Esophagus muscularis mucosa (tissue), 3 donors: ENCODE measurements around the gene ERH.

Source experiments
- CTCF ChIP-seq, 3 experiments: fragments of 200-600 bp in 2 of 3; fragments of 450-650 bp in 1 of 3; sonication (generic) in 2 of 3; IDR thresholded peaks; one replicate each; pipeline ENCODE4 v1.5.1; 2017 to 2019; ENCODE audit warnings: antibody characterized with exemption in 3 of 3, mild to moderate bottlenecking in 2 of 3, moderate library complexity in 1 of 3
- POLR2A ChIP-seq: fragments of 450-650 bp; IDR thresholded peaks from one replicate; pipeline ENCODE4 v1.6.1; 2017; ENCODE audit warnings: antibody characterized with exemption, moderate library complexity, mild to moderate bottlenecking, low read depth

GRCh38 chr14:69387311-69387710 is 10.8 kb downstream of the ERH start:
- no peak for TF ChIP-seq CTCF (IDR thresholded peaks at IDR 0.05)
- TF ChIP-seq POLR2A = no peak
